SH-SY5Y (cell line): ENCODE measurements around the gene SMARCA2.

Experiments used
- GATA2 ChIP-seq: IDR thresholded peaks from 2 replicates; pipeline ENCODE4 v1.6.1; 2011; ENCODE audit warnings: mild to moderate bottlenecking, low read depth, low read length
- GATA3 ChIP-seq: IDR thresholded peaks from 2 replicates; pipeline ENCODE4 v1.6.1; 2011; ENCODE audit warnings: low read depth, mild to moderate bottlenecking, low read length, moderate library complexity

- TF ChIP-seq GATA3, result no peak
- no peak for TF ChIP-seq GATA2
Observed at GRCh38 chr9:2066312-2067273, 51.4 kb downstream of the SMARCA2 start.
